ENCODE results near the gene MAP1LC3B2.

DNA sequence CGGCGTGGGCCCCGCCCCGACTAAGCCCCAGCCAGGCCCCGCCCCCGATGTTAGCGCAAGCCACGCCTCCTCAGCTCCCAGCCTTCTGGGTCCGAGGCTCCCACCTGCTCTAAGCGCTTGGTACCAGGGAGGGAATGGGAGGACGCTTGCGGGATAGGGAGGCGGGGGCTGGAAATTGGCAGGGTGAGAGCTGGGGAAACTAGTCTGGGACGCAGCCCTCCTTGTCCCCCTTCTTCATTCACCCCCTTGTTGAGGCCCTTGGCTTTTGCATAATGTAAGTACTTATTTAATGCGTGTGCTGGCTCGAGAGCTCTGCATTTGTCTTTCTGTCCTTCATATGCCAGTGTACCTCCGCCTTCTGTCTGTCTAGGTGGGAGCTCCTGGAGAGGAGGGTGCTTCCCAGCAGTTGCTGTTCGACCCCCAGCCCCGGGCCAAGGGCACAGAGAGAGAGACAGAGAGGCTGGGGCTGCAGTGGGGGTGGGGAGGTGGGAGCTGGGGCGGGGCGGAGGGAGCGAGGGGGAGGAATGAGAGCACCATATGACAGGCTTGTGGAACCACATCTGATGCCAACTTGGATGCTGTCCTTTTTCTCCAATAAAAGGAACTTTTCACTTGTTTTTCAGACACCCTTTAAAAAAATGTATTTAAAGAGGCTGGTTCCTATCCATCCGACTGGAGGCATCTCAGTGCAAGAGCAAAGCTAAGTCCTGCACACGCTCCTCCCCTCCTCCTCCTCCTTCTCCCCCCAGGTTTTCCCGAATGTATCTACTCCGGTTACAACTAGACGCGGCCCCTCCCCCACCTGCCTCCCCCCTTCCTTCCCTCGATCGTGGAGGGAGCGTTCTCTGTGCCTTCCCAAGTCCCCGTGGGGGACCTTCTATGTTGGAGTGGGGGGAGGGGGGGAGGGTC is 25.6 kb upstream of the MAP1LC3B2 start:
- TF ChIP-seq, protein P1, sequence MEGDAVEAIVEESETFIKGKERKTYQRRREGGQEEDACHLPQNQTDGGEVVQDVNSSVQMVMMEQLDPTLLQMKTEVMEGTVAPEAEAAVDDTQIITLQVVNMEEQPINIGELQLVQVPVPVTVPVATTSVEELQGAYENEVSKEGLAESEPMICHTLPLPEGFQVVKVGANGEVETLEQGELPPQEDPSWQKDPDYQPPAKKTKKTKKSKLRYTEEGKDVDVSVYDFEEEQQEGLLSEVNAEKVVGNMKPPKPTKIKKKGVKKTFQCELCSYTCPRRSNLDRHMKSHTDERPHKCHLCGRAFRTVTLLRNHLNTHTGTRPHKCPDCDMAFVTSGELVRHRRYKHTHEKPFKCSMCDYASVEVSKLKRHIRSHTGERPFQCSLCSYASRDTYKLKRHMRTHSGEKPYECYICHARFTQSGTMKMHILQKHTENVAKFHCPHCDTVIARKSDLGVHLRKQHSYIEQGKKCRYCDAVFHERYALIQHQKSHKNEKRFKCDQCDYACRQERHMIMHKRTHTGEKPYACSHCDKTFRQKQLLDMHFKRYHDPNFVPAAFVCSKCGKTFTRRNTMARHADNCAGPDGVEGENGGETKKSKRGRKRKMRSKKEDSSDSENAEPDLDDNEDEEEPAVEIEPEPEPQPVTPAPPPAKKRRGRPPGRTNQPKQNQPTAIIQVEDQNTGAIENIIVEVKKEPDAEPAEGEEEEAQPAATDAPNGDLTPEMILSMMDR (IDR thresholded peaks at IDR 0.05): no peak
- no peak for TF ChIP-seq FOXM1 (IDR thresholded peaks at IDR 0.05; ENCODE audit: low read depth)

Measured in SK-N-SH (cell line).